ENCODE results near the gene PER1.
"Not testable (repeated sequence)": the region's sequence is repeated elsewhere in the genome, so short reads cannot be mapped to it uniquely, and the experiment has no call there.

Gene PER1

GRCh38 chr17:8108972-8109660 is 43.1 kb downstream of the PER1 start:
- DNase-seq (ENCODE audit: insufficient read length, low spot score) (no peak), FAIRE-seq (no peak)
- TF ChIP-seq POLR2A (IDR thresholded peaks at IDR 0.05; ENCODE audit: low read depth, low read length), result no peak

GRCh38 chr17:8106980-8107379 is 45.2 kb downstream of the PER1 start:
- not testable (repeated sequence) for DNase-seq (ENCODE audit: insufficient read length, low spot score); FAIRE-seq

GRCh38 chr17:8105957-8106398 is 46.2 kb downstream of the PER1 start:
- DNase-seq (ENCODE audit: insufficient read length, low spot score) (no peak), FAIRE-seq (no peak)
- no peak for TF ChIP-seq POLR2A (IDR thresholded peaks at IDR 0.05; ENCODE audit: low read depth, low read length)

GRCh38 chr17:8104911-8105310 is 47.3 kb downstream of the PER1 start:
- DNase-seq (ENCODE audit: insufficient read length, low spot score) (no peak), FAIRE-seq (no peak)
- no peak for TF ChIP-seq POLR2A (IDR thresholded peaks at IDR 0.05; ENCODE audit: low read depth, low read length)

- FAIRE-seq, result no peak
- no peak for TF ChIP-seq POLR2A (IDR thresholded peaks at IDR 0.05; ENCODE audit: low read depth, low read length)
- no peak for DNase-seq (ENCODE audit: insufficient read length, low spot score)
Measured at GRCh38 chr17:8103549-8103948, 48.7 kb downstream of the PER1 start.

- DNase-seq (ENCODE audit: insufficient read length, low spot score) (no peak), FAIRE-seq (no peak)
- no peak for TF ChIP-seq POLR2A (IDR thresholded peaks at IDR 0.05; ENCODE audit: low read depth, low read length)
Measured at GRCh38 chr17:8101721-8102120, 50.5 kb downstream of the PER1 start.

- DNase-seq (ENCODE audit: insufficient read length, low spot score) (no peak), FAIRE-seq (no peak)
- no peak for TF ChIP-seq POLR2A (IDR thresholded peaks at IDR 0.05; ENCODE audit: low read depth, low read length)
Measured at GRCh38 chr17:8100763-8101162, 51.4 kb downstream of the PER1 start.

- FAIRE-seq (no peak), DNase-seq (ENCODE audit: insufficient read length, low spot score) (no peak)
- no peak for TF ChIP-seq POLR2A (IDR thresholded peaks at IDR 0.05; ENCODE audit: low read depth, low read length)
Measured at GRCh38 chr17:8100111-8100510, 52.1 kb downstream of the PER1 start.

- no peak for FAIRE-seq
- TF ChIP-seq POLR2A (IDR thresholded peaks at IDR 0.05; ENCODE audit: low read depth, low read length), result no peak
- DNase-seq (ENCODE audit: insufficient read length, low spot score), result no peak
Measured at GRCh38 chr17:8096541-8096940, 55.7 kb downstream of the PER1 start.

GRCh38 chr17:8095361-8095760 is 56.8 kb downstream of the PER1 start:
- FAIRE-seq (no peak), DNase-seq (ENCODE audit: insufficient read length, low spot score) (no peak)
- no peak for TF ChIP-seq POLR2A (IDR thresholded peaks at IDR 0.05; ENCODE audit: low read depth, low read length)

- FAIRE-seq, result no peak
Measured at GRCh38 chr17:8091033-8091687, 61.0 kb downstream of the PER1 start.

More at GRCh38 chr17:8091033-8091687, 61.0 kb downstream of the PER1 start:
- no peak for DNase-seq (ENCODE audit: insufficient read length, low spot score)
- no peak for TF ChIP-seq POLR2A (IDR thresholded peaks at IDR 0.05; ENCODE audit: low read depth, low read length)
